GM18508 (cell line): Measurements from ENCODE around the gene TERT.

ENCODE experiments used
- ATAC-seq: cut with Tn5 transposase; IDR thresholded peaks from one replicate; pipeline ENCODE4 v1.9.1; 2021; ENCODE audit warnings: moderate number of reproducible peaks; ENCODE audit not compliant: insufficient read depth, unreplicated experiment

The TERT gene

GRCh38 chr5:1265461-1266455 lies 29.1 kb downstream of the TERT start:
- ATAC-seq: no peak

GRCh38 chr5:1265026-1265425 lies 29.8 kb downstream of the TERT start:
- no peak for ATAC-seq

- ATAC-seq: no peak
These were observed 30.7 kb downstream of the TERT start for GRCh38 chr5:1264211-1264610.

- no peak for ATAC-seq
These were observed 32.5 kb downstream of the TERT start for GRCh38 chr5:1262381-1262780.

- ATAC-seq: no peak
These were observed 33.2 kb downstream of the TERT start for GRCh38 chr5:1261643-1262042.

GRCh38 chr5:1259806-1260480 lies 34.9 kb downstream of the TERT start:
- no peak for ATAC-seq

- ATAC-seq: no peak
These were observed 37.0 kb downstream of the TERT start for GRCh38 chr5:1257841-1258240.

- ATAC-seq: no peak
These were observed 37.5 kb downstream of the TERT start for GRCh38 chr5:1257363-1257762.

GRCh38 chr5:1256776-1257175 lies 38.1 kb downstream of the TERT start:
- no peak for ATAC-seq

GRCh38 chr5:1255081-1255561 lies 39.7 kb downstream of the TERT start:
- no peak for ATAC-seq

- ATAC-seq: no peak
These were observed 40.7 kb downstream of the TERT start for GRCh38 chr5:1254196-1254595.

- ATAC-seq: no peak
These were observed 41.3 kb downstream of the TERT start for GRCh38 chr5:1253456-1254105.

- no peak for ATAC-seq
These were observed 42.2 kb downstream of the TERT start for GRCh38 chr5:1252681-1253080.

GRCh38 chr5:1251678-1252580 lies 42.9 kb downstream of the TERT start:
- no peak for ATAC-seq

- no peak for ATAC-seq
These were observed 45.2 kb downstream of the TERT start for GRCh38 chr5:1249366-1250280.

GRCh38 chr5:1247811-1248210 lies 47.1 kb downstream of the TERT start:
- ATAC-seq: no peak

- ATAC-seq: no peak
These were observed 48.0 kb downstream of the TERT start for GRCh38 chr5:1246711-1247431.

- ATAC-seq: no peak
These were observed 48.8 kb downstream of the TERT start for GRCh38 chr5:1245905-1246576.
